Posterior vena cava (tissue), 2 donors: ENCODE results near the gene HES1. TPM values are rescaled to one million over a fixed set of nuclear protein-coding genes. Genes with fewer than 3 reads are reported as not detected.

ENCODE experiments used
- DNase-seq: peaks from one replicate; pipeline ENCODE4 v3.0.0-alpha.2; 2020; ENCODE audit warnings: low spot score
- intact Hi-C, 2 donors: fragments of 100-400 bp; cut with DNase I; formaldehyde crosslinking; loops; one replicate each; pipeline versions ENCODE4 v1.14.1 to v1.14.2; 2022 to 2023
- total RNA-seq, 2 donors: library from RNA; stranded (reverse); fragmentation: NEBNext Ultra II Directional; extraction: Animal tissue kit (Norgen Biotek cat#: 25700); gene quantifications; one replicate each; pipeline ENCODE4 v1.2.1, GENCODE V29; 2021
- donor health status: DM: yes; HTN: yes; CAD: no.
- donor health status: DM: yes; HTN: yes; CAD: no.

HES1 gene
- total RNA-seq, 2 donors from 2014 or later: 19.5 to 29.2 TPM

DNA sequence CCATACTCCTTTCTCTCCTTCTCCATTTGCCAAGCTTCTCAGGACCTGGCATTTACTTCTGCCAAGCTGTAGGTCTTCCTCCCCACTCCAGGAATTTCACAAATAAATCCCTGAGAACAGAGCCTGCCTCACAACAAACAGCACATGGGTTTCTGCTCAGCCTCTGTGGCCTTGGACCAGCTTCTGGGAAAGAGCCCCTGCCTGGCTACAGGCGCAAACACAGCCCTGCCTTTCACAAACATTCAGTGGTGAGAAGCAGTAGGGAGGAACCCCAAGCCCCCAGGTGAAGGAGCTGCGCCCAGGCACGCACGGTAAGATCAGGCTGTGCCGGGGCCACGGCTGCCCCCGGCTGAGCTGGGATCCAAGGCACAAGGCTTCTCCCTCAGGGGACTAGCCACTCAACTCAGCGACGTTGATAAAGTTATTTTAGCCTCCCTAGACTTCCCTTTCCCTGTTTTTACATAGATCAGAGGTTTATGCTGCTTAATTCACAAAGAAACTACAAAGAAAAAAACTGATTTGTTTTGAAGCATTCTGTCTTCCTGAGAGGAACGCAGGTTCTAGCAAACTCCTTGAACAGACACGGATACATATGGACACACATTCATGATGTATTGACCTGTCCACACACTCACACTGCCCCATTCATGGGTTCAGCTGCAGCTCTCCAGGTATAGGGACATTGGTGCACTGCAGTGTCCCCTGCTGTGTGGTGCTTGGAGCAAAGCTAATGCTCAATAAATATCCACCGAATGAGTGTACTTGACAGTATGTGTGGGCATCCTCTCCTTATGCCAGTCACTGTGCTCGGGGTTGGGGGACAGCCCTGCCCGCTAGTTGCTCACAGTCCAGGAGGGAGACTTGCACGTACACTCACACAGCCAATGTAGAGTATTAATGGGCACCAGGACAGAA, 25.4 kb downstream of the HES1 start:
- no peak for DNase-seq
- intact Hi-C loops: no loop called here

DNA sequence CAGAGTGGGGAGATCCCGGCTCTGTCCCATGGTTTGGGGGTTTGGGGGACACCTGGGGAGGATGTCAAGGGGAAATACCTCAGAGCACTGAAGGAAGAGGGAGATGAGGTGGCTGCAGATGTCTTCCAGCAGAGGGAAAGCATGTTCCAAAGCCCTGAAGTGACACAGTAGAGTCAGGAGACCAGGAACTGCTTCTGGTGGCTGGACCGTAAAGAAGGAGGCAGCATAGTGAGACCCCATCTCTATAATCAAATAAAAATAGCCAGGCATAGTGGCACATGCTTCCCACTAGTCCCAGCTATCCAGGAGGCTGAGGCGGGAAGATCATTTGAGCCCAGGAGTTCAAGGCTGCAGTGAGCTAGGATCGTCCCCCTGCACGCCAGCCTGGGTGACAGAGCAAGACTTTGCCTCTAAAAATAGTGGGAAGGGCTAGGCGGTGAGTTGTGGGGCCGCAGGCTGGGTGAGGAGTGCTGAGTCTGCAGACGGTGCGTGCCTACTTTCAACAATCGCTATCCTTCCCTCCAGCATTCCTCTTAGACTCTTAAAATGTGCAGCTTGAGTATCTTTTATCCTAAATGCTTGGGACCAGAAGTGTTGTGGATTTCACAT, 26.2 kb downstream of the HES1 start:
- intact Hi-C loops: no loop called here
- no peak for DNase-seq

DNA sequence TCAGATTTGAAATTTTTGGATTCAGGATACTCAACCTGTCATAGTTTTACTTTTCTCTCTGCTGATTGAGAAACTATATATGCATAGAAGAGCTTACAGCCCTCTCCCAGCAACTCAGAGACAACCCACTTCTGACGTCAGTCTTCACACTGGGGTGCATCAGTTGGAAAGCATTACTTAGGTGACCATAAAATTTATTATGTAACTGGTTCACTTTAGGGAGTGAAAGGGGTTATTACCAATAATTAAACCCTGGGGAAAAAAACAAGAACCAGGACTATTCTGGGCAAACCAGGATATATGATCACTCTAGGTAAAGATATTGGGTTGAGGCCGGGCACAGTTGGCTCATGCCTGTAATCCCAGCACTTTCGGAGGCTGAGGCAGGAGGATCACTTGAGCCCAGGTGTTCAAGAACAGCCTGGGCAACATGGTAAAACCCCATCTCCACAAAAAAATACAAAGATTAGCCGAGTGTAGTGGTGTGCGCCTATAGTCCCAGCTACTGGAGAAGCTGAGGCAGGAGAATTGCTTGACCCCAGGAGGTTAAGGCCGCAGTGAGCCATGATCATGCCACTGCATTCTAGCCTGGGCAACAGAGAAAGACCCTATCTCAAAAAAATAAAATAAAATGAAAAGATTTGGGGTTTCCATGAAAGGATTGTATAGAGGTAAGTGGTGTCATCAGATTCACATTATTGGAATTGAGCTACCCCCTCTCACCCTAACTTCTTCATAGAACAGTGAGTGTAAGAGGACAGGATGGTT, 27.1 kb downstream of the HES1 start:
- intact Hi-C loops: no loop called here
- DNase-seq: no peak

DNA sequence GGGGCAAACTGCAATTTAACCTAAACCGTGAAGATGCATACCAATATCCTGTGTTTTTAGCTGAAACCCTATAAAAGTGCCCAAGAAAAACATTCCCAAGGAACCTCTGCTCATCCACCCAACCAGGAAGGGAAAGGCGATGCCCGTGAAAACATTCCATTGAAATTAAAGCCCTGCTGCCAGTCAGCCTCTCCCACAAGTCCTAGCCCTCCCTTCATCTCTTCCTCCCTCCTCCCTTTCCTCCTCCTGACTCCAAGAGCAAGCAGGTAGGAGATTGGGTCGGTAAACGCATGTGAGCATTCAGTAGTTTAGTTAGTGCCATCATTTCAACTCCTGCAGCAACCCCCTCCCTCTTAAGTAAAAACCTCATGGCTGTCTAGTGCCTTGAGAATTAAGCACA, 27.7 kb downstream of the HES1 start:
- intact Hi-C loops: no loop called here
- DNase-seq: no peak

DNA sequence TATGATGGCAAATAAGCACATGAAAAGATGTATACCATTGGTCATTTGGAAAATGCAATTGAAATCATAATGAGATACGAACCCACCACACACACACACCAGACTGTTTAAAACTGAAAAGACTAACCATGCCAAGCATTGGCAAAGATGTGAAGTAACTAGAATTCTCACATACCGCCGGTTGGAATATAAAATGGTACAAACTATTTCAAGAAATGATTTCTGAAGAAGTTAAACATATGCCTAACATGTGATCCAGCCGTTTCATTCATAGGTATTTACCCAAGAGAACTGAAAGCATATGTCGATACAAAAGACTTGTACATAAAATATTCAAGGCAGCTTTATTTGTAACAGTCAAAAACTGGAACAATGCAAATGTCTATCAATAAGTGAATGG, 28.9 kb downstream of the HES1 start:
- DNase-seq: no peak
- intact Hi-C loops: no loop called here

DNA sequence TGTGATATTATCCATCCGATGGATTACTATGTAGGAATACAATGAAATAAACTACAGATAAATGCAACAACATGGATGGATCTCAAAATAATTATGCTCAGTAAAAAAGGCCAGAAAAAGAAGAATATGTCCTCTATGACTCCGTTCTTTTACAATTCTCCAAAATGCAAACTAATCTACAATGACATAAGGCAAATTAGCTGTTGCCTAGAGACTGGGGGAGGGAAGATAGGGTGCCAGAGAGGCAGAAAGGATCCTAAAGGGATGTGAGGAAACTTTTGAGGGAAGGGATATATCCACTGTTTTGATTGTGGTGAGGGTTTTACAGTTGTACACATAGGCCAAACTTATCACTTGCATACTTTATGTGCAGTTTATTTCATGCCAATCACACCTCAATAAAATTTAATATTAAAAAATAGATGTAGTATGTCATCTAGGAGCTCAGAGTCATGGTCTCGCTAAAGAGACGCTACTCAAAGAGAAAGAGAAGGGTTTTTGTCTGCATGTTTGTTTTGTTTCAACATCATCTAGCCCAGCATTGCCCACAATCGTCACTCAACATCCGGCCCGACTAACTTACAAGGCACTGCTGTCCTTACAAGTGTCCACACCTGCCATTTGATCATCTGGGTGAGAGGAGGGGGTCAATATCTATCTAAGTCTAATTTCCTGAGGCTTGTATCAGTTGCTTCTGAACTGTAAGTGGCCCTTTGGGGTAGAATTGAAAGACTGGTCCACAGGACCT, 29.5 kb downstream of the HES1 start:
- intact Hi-C loops: no loop called here
- no peak for DNase-seq

DNA sequence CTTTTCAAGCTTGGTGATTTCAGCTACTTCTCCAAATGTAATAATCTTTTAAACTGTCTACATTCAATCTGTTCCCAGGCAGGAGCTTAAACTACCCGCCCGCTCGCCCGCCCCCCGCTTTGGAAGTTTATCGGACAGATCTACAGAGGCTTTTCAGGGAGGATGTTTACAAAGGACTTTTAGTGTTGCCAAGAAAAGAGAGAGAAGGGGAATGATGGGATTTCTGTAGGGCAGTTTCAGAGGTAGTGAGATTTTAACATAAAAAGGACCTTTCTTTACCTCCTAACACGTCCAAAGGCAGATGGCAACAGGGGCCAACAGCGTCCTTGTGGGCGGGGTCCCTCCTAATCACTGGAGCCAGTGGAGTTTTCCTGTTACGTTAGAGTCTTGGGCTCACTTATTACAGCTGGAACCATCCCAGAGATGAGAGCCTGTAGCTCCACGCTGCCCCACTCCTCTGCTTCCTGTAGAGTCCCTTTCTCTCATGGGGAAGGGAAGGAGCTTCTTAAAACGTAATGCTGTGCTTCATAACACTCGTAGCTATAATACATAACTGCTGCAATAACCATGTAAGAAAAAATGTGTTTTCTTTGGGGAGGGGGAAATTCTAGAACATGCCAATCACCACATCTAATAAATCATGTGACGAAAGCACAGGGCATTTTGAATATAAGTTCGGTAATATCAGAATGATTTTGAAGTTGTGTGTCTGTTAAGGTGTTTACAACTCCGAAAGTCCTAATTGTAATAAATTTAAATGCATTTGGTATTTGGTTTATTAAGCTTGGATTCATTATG, 30.9 kb downstream of the HES1 start:
- intact Hi-C loops: no loop called here
- DNase-seq: no peak

DNA sequence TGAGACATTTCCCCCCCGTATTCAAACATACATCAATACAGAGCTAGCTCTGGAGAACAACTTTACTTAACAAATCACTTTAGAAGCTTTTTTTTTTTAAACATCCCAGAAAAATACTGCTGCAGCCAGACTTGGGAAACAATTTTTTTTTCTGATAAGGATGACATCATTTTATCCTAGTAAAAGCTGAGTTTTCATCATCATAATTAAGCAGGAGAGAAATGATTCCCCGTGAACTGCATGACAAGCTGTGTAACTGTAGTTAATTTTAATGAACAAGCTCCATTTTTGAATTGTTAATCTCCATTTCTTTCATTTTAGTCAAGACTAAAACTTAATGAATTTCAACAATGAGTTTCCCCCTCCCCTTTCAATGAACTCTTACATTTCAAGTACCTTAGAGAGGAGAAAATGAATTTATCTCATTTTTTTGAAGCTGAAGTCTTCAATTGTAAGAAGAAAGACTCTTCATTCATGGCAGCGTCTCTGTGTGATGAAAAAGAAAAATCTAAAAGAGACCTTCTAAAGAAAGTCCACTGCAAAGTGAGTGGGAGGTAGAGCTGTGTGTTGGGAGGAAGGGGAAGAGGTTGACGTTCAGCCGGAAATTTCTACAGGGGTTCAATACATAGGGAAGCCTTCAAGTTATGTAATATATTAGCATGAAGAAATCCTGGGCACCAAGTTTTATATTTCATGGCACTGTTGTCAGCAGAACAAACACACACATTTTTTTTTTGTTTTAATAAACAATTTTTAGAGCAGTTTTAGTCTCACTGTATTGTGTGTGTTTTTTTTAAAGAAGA, 31.7 kb downstream of the HES1 start:
- no peak for DNase-seq
- intact Hi-C loops: no loop called here

DNA sequence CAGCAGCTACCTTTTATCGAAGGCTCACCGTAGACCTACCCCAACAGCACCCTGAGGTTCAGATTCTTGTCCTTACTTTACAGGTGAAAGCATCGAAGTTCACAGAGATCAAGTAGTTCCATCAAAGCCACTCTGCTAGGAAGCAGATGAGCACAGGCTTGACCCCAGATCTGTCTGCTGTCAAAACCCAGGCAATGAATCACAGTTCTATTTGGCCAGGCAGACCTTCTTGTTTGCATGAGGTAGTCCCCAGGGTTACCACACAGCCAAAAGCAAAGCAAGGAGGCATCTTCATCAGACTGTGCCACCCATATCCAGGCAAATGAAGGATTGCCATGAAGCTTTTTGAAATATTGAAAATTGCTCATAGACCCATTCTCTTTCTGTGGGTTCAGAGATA, 33.0 kb downstream of the HES1 start:
- DNase-seq: no peak
- intact Hi-C loops: no loop called here

DNA sequence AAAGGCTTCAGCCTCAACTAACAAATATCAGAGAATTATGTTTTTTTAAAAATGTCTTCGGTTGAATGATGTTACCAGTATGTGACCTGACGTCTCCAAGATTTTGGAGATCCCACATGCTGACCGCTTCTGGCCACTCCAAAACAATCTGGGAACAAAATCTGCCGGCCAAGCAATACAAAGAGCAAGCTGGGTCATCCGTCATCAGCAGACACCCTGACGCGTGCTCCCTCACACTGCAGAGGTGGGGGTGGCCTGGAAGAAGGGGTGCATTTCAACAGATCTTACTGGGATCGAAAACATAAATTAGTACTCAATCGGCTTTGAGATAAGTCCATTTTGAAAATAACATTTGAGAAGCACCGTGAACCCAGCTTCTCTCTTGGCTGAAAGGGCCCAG, 33.6 kb downstream of the HES1 start:
- intact Hi-C loops: no loop called here

DNA sequence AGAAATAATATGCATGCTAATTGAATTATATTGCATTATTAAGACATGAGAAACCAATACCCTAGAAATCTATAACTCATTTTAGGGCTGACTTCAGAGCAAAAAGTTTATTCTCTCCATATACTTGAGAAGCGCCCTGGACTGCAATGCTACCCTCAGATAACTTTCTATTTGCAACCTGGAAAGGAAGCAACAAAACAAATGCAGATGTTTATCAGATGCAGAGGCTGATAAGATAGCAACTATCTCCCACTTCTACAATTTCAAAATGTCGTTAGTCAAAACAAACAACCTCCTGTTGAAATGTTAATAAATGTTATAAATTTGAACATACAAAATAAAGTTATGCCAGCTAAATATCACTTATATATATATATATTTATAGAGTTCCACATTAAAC, 34.8 kb downstream of the HES1 start:
- intact Hi-C loops: no loop called here
- no peak for DNase-seq

More for the DNA sequence above, 33.6 kb downstream of the HES1 start:
- no peak for DNase-seq

DNA sequence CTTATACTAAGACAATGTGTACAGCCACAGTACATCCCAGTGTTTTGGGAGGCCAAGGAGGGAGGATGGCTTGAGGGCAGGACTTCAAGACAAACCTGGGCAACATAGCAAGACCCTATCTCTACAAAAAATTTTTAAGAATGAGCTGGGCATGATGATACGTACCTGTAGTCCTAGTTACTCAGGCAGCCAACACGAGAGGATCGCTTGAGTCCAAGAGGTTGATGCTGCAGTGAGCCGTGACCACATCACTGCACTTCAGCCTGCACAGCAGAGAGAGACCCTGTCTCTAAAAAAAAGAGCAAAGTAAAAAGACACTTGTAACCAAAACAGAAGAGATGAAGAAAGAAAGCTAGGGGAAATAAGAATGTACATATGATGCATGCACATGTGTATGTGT, 38.5 kb downstream of the HES1 start:
- no peak for DNase-seq
- intact Hi-C loops: no loop called here

DNA sequence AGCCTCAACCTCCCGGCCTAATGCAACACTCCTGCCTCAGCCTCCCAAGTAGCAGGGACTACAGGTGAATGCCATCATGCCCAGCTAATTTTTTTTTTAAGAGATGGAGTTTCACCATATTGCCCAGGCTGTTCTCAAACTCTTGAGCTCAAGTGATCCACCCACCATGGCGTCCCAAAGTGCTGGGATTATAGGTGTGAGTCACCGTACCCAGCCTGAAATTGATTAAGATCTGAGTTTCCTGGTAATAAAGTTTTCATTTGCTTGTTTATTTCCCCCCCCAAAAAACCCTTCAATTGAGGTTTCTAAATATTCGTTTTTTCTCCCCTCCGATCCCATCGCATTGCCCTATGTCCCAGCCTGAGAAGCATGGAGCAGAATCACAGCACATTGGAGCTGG, 39.0 kb downstream of the HES1 start:
- DNase-seq: no peak
- intact Hi-C loops: no loop called here

DNA sequence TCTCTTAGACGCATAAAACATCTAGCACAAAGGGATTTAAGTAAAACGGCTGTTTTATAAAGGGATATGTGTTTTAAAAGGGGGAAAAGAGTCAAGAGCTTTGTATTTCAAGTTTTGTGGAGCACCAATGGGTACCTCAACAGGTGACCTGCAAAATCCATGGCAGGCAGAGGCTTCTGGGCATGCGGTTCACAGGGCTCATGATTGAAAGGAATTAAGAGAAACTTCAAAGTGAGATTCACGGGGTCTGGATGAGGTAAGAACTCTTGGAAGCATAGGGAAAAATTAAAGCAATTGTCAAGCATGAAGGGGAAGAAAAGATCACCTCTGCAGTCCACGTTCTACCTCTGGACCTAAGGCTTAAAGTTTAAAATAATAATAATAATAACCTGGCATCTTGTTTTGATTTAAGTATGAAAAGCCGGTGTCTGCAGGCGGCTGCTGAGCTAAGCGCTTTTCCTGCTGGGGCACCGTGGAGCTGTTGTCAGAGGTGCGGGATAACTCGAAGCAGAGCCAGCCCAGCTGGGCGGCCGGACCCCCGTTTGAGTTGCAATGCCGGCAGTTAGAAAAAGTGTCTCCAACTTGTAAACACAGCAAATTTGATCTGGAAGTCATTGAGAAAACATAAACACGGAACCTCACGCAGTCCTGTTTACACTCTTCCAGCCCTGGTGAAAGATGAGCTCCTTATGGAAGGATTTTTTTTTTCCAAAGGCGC, 40.5 kb downstream of the HES1 start:
- intact Hi-C loops: no loop called here
- no peak for DNase-seq

DNA sequence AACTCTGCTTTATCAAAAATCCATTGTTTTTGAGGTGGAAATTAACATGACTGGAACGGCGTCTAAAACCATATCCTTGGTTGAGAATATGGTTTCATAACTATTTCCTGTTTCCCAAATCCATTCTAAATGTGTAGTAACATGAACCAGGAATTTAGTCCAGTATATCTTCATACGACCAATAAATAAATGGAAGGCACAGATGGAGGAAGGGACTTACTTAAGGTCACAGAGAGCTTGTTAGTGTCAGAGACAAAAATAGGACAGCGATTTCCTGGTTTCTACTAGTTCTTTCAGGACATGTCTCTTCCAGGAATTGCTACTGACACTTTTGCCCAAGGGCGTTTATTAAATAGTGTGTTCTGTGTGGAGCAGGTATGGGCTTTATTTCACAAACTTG, 41.2 kb downstream of the HES1 start:
- intact Hi-C loops: no loop called here
- DNase-seq: no peak

DNA sequence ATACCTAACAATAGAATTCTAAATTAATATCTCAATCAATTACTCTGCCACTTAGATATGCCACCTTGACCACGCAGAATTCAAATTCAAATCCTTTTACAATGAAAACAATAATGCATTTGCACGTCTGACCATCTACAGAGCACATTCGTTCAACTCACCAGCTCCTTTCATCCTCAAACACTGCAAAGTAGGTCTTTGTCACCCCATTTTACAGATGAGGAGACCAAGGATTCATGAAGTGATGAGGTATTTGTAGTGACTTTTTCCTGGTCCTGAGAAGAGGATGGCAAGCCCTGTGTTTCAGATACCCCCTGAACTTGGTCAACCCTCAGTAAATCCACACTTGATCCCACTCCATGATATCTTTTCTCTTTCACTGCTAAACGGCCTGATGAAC, 42.2 kb downstream of the HES1 start:
- no peak for DNase-seq
- intact Hi-C loops: no loop called here

DNA sequence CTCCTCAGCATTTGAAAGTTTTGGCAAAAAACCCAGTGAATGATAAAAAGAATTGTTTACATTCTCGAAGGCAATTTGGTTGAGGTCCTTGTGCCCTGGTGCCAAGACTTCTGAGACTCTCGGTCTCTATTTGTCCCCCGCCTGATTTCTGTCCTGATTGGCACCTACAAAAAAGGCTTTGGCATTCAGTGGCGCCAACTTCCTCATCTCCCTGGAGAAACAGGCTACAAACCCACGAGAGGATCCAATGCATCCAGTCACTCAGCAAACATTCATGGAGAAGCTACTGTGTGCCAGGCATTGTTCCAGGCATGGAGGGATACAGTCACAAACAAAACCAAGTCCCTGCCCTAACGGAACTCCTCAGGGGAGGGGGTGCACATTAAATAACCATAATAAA, 42.7 kb downstream of the HES1 start:
- intact Hi-C loops: no loop called here
- no peak for DNase-seq
